NAMALWA (cell line): ENCODE measurements around the gene RGS13.

Source experiments
- DNase-seq: peaks from one replicate; pipeline ENCODE4 v3.0.0-alpha.2; 2015; ENCODE audit warnings: low spot score

The RGS13 gene

GRCh38 chr1:192635939-192636338 is at the start of gene RGS13:
TSS of gene RGS13 (plus strand) at chr1:192636147. CDS start at chr1:192644335, 8,188 bp downstream.
- peak; percentile 63 for DNase-seq

DNA sequence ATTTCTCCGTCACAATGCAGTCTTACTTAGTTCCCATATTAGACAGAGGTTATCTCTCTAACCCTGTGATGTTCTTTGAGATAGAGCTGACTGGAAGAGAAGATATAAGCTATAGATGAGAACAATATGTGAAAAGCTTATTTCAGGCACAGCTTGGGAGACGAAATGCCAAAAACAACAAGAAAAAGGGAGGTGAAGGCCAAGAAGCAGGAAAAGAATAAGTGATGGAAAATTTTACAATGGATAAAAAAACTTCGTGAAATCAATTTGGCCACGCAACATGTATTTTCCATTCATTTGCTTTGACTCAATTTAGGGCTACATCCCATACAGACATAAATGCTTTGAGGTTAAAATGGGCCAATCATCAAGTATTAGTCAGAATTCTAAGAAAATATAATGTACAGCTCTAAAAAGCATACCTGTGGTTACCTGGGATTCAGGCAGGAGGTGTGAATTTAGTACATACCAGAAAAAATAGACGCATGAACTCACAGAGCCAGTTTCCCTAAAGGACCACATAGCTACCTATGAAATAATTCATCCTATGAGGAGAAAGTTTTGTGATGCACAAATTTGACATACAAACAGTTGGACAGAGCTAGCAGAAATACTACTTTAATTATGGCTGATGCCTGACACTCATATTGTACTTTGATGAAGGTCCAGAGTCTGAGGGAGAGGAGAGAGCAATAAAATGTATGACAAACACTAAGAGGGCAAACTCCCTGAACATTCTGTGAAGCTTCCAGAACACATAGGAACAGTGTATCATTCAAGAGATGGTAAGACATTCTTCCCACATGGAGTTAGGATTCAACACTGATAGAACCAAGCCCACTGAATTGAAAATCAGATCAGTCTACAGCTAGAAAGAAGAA is 48.3 kb upstream of the RGS13 start:
- DNase-seq = no peak

GRCh38 chr1:192588546-192588945 is 47.4 kb upstream of the RGS13 start:
- DNase-seq = no peak

- no peak for DNase-seq
Measured at GRCh38 chr1:192589813-192590212, 46.1 kb upstream of the RGS13 start.

- DNase-seq = no peak
Measured at GRCh38 chr1:192592517-192592916, 43.4 kb upstream of the RGS13 start.

- no peak for DNase-seq
Measured at GRCh38 chr1:192592981-192593708, 42.8 kb upstream of the RGS13 start.

DNA sequence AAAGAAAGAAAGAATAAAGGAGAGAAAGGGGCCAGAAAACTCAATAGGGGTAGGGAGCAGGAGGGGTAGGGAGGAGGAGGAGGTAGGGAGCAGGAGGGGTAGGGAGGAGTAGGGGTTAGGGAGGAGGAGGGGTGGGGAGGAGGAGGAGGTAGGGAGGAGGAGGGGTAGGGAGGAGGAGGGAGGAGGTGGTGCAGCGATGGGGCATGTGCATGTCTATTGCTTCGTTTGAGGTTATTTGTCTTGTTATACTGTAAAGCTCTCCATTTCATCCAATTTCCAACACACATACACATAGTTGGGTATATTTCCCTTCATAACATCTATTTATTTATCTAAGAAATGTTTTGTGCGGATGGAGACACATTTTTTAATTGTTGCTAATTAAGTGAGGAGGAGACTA is 40.6 kb upstream of the RGS13 start:
- no peak for DNase-seq

DNA sequence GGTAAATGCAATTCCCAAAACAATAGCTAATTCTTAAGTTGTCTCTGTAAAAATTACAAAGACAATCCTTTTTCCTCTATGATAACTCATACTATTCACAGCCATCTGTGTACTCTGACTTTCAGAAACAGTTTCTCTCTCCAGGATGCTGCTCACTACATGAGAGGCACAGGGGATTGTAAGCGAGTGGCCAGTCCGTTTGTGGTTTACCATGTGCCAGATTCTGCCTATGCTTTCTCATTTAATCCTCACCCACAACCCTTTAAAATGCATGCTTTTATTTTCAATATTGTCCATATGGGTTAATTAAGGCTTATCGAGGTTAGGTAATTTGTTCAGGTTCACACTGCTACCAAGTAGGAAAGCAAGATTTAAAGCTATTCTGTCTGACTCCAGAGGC is 37.4 kb upstream of the RGS13 start:
- no peak for DNase-seq

DNA sequence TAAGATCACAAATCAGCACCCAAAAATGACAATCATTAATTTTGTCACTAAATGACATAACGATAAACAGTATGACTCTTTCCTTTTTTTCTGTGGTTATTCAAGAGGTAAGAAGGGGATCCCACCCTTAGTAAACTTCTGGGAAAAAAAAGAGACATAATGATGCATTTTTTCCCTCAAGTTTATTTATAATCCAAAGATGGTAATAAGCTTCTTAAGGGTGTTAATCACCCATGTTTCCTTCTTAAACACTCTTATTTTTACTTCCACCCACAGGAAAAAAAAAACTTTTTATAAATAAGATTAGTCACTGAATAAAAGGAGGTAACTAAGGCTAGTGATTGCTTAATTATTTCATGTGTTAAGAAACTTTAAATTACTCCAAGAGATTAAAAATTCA is 35.7 kb upstream of the RGS13 start:
- no peak for DNase-seq

- no peak for DNase-seq
Measured at GRCh38 chr1:192601143-192601542, 34.8 kb upstream of the RGS13 start.

- DNase-seq = no peak
Measured at GRCh38 chr1:192601567-192601966, 34.4 kb upstream of the RGS13 start.

GRCh38 chr1:192602757-192603156 is 33.2 kb upstream of the RGS13 start:
- DNase-seq = no peak

DNA sequence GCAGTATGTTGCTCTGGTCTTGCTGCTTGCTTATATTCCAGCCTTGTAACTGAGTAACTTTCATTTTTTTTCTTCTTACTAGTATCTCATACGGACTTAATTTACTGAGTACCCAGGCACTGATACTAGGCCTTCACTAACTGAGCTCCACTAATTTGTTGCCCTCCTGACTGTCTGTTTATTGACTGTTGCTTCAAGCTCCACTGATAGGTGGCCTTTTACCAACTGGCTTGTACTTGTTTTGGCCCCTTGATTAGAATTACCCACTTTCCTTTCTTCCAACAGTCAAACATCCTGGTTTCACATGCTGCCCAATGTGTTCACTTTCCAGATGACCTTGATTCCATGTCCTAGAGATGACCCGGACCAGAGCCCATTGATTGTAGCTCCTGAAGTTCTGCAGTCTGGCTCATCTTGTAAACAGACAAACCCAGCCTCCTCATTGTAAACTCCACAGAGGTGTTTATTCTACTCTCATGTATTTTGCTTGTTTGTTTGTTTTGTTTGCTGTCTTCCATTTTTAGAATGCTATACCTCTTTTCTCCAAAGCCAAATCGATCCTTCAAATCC is 32.6 kb upstream of the RGS13 start:
- no peak for DNase-seq

GRCh38 chr1:192604979-192605620 is 30.8 kb upstream of the RGS13 start:
- DNase-seq = peak; percentile 73

DNA sequence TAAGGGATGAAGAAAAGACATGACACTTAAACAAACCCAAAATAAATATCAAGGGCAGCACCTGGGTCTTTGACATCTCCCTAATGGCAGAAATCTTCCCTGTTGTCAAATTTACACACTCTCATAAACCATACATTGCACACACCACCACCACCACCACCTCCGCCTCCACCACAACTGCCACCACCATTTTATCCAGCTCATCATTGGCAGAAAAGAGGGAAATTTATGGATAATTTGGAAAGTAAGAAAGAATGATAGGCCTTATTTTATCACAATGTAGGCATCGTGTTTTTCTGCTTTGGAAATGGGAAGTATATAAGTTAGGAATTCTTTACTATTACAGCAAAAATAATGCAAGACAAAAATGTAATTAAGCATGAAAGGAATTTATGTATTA is 27.3 kb upstream of the RGS13 start:
- no peak for DNase-seq

GRCh38 chr1:192609110-192610079 is 26.6 kb upstream of the RGS13 start:
- peak; percentile 94 for DNase-seq

- DNase-seq = peak; percentile 66
Measured at GRCh38 chr1:192610112-192610889, 25.6 kb upstream of the RGS13 start.

DNA sequence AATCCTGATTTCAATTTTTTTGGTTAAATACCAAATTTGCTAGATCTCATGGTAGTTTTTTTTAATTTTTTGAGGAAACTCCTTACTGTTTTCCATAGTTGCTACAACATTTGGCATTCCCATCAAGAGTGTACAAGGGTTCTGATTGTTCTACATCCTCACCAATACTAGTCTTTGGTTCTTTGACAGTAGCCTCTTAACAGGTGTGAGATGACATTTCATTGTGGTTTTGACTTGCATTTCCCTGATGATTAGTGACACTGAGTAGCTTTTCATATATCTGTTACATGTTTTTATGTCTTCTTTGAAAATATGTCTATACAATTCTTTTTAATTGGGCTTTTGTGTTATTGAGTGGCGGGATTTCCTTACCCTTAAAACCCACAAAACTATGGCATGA is 20.9 kb upstream of the RGS13 start:
- DNase-seq = no peak

GRCh38 chr1:192620071-192620635 is 15.8 kb upstream of the RGS13 start:
- no peak for DNase-seq
